GM19328 (cell line): Measurements from ENCODE around the gene RERE.

Experiments used
- ATAC-seq: cut with Tn5 transposase; IDR thresholded peaks from one replicate; pipeline ENCODE4 v1.9.1; 2021; ENCODE audit warnings: mild to moderate bottlenecking, moderate library complexity; ENCODE audit not compliant: unreplicated experiment

Gene RERE

GRCh38 chr1:8344893-8345507 lies 472.4 kb downstream of the RERE start:
- ATAC-seq = no peak

- ATAC-seq = no peak
Observed at GRCh38 chr1:8343464-8344001, 473.9 kb downstream of the RERE start.

- no peak for ATAC-seq
Observed at GRCh38 chr1:8343044-8343443, 474.4 kb downstream of the RERE start.

GRCh38 chr1:8342325-8342724 lies 475.1 kb downstream of the RERE start:
- ATAC-seq = no peak

- no peak for ATAC-seq
Observed at GRCh38 chr1:8340448-8340847, 477.0 kb downstream of the RERE start.

GRCh38 chr1:8339203-8339600 lies 478.2 kb downstream of the RERE start:
- ATAC-seq = no peak

GRCh38 chr1:8338526-8339202 lies 478.8 kb downstream of the RERE start:
- no peak for ATAC-seq

- no peak for ATAC-seq
Observed at GRCh38 chr1:8337776-8338525, 479.5 kb downstream of the RERE start.

GRCh38 chr1:8335246-8335645 lies 482.2 kb downstream of the RERE start:
- no peak for ATAC-seq

- no peak for ATAC-seq
Observed at GRCh38 chr1:8334106-8334851, 483.2 kb downstream of the RERE start.

- no peak for ATAC-seq
Observed at GRCh38 chr1:8333246-8333987, 484.0 kb downstream of the RERE start.

GRCh38 chr1:8332806-8333205 lies 484.6 kb downstream of the RERE start:
- no peak for ATAC-seq

GRCh38 chr1:8330271-8331125 lies 486.9 kb downstream of the RERE start:
- ATAC-seq = no peak

GRCh38 chr1:8329858-8330257 lies 487.6 kb downstream of the RERE start:
- ATAC-seq = no peak

- no peak for ATAC-seq
Observed at GRCh38 chr1:8329439-8329838, 488.0 kb downstream of the RERE start.

GRCh38 chr1:8328271-8328670 lies 489.2 kb downstream of the RERE start:
- ATAC-seq = no peak

- no peak for ATAC-seq
Observed at GRCh38 chr1:8326265-8326664, 491.2 kb downstream of the RERE start.

- no peak for ATAC-seq
Observed at GRCh38 chr1:8325771-8326170, 491.7 kb downstream of the RERE start.

- no peak for ATAC-seq
Observed at GRCh38 chr1:8324176-8324810, 493.1 kb downstream of the RERE start.
